ENCODE results near the gene UGT2A1. TPM values are rescaled to one million over a fixed set of nuclear protein-coding genes. Genes with fewer than 3 reads are reported as not detected.

Gene UGT2A1
- total and polyA plus RNA-seq, 5 donors from 2014 or later = 0.09 TPM; not detected in 4

Other genes starting within 250 kb of the UGT2A1 start
- gene UGT2B4, start 157.3 kb downstream of the UGT2A1 start, total RNA-seq = not detected
- not detected for gene UGT2B4, start 157.3 kb downstream of the UGT2A1 start, polyA plus RNA-seq
- not detected for gene UGT2A2, start 13.6 kb downstream of the UGT2A1 start, total RNA-seq
- not detected for gene UGT2A2, start 13.6 kb downstream of the UGT2A1 start, polyA plus RNA-seq
- gene SULT1B1, start 107.4 kb upstream of the UGT2A1 start, total RNA-seq = 4.4 TPM
- gene SULT1B1, start 107.4 kb upstream of the UGT2A1 start, polyA plus RNA-seq = 10 to 100 TPM in 1 of 4 donors, 1 to 10 TPM in 3; 3.9 to 12.4 (median 6.3) TPM
- gene SULT1E1, start 206.9 kb upstream of the UGT2A1 start, total RNA-seq = not detected
- gene SULT1E1, start 206.9 kb upstream of the UGT2A1 start, polyA plus RNA-seq = not detected

Data from CD4-positive, CD25-positive, alpha-beta regulatory T cell (primary cell).